ENCODE data around the gene EVA1C. TPM values are rescaled to one million over a fixed set of nuclear protein-coding genes. Genes with fewer than 3 reads are reported as not detected.

The EVA1C gene, protein sequence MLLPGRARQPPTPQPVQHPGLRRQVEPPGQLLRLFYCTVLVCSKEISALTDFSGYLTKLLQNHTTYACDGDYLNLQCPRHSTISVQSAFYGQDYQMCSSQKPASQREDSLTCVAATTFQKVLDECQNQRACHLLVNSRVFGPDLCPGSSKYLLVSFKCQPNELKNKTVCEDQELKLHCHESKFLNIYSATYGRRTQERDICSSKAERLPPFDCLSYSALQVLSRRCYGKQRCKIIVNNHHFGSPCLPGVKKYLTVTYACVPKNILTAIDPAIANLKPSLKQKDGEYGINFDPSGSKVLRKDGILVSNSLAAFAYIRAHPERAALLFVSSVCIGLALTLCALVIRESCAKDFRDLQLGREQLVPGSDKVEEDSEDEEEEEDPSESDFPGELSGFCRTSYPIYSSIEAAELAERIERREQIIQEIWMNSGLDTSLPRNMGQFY
- 10 to 100 TPM; 25.5 to 45.9 TPM for total RNA-seq

DNA sequence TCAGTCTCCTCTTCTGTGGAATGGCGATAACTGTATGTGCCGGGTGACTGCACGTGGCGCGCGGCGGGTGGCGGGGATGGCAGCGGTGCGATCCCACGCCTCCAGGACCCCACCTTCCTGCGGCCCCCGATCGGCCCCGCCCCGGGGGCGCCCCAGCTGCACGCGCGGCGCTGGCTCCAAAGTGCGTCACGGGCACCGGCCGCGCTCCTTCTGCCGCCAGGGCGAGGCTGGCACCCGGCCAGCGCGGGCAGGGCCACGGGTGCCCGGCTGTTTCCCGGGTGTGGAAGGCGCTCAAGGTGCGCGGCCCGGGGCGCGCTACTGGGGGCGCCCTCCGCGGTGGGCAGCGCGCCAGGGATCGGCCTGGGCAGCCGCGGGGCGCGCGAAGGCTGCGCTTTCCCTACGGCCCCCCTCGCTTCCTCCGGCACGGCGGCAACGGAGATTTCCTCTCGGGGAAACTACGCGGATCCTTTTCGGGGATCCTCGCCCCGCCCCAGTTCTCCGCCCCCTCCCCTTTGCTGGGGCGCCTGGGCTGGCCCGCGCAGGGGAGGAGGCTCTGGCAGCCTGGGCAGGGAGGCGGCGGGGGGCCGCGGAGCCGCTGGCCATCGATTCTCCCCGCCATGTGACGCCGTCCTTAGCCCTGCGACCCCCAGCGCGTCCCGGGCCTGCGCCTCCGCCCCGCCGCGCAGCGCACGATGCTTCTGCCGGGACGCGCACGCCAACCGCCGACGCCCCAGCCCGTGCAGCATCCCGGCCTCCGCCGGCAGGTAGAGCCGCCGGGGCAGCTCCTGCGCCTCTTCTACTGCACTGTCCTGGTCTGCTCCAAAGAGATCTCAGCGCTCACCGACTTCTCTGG is at the start of gene EVA1C:
Gene EVA1C, plus strand, starts transcription at position 545 of the 853 bp plus-strand sequence. Its CDS starts 148 bp downstream, at position 693.
- peak within 1 kb of the TSS; percentile 72 to 80 for H3K4me3 ChIP-seq
- TF ChIP-seq, protein P1, sequence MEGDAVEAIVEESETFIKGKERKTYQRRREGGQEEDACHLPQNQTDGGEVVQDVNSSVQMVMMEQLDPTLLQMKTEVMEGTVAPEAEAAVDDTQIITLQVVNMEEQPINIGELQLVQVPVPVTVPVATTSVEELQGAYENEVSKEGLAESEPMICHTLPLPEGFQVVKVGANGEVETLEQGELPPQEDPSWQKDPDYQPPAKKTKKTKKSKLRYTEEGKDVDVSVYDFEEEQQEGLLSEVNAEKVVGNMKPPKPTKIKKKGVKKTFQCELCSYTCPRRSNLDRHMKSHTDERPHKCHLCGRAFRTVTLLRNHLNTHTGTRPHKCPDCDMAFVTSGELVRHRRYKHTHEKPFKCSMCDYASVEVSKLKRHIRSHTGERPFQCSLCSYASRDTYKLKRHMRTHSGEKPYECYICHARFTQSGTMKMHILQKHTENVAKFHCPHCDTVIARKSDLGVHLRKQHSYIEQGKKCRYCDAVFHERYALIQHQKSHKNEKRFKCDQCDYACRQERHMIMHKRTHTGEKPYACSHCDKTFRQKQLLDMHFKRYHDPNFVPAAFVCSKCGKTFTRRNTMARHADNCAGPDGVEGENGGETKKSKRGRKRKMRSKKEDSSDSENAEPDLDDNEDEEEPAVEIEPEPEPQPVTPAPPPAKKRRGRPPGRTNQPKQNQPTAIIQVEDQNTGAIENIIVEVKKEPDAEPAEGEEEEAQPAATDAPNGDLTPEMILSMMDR (IDR thresholded peaks at IDR 0.05): peak; percentile 15 to 55
- H3K27me3 ChIP-seq: no peaks in the 10 kb centered on the region
- H3K4me1 ChIP-seq: peaks cover 5 to 52% of the 10 kb centered on the region in 2 donors
- peaks cover 6% of the 10 kb centered on the region for H3K36me3 ChIP-seq
- no peak for DNase-seq (ENCODE audit: low spot score)
- peak within 1 kb of the TSS; percentile 99 for H3K27ac ChIP-seq
- H3K9me3 ChIP-seq: no peaks in the 10 kb centered on the region

DNA sequence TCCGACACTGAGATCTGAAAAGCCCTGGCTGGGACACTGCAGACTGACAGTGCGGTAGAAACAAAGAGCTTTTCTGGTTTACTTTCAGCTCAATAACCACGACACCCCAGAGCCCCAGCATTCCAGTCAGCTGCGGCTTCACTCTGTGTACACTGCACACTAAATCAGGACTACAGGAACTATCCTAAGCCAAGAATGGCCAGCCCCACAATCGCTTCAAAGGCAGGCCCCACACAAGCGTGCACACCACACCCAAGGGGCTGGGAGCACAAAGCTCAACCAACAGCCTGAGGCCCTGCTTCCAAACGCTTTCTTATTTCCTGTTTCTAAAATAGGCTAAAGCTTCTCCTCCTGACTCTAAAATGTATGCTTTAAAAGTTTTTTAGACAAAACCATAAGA is 48.1 kb upstream of the EVA1C start:
- H3K27me3 ChIP-seq: no peaks in the 10 kb centered on the region
- H3K9me3 ChIP-seq: no peaks in the 10 kb centered on the region
- no peak for DNase-seq (ENCODE audit: low spot score)
- peaks cover 0 to 19% of the 10 kb centered on the region in 2 donors for H3K4me1 ChIP-seq
- TF ChIP-seq, protein P1 (IDR thresholded peaks at IDR 0.05): no peak
- H3K27ac ChIP-seq: peak overlapping the region; percentile 47 to 63
- peaks cover 87% of the 10 kb centered on the region for H3K36me3 ChIP-seq
- no peak overlapping the region for H3K4me3 ChIP-seq

DNA sequence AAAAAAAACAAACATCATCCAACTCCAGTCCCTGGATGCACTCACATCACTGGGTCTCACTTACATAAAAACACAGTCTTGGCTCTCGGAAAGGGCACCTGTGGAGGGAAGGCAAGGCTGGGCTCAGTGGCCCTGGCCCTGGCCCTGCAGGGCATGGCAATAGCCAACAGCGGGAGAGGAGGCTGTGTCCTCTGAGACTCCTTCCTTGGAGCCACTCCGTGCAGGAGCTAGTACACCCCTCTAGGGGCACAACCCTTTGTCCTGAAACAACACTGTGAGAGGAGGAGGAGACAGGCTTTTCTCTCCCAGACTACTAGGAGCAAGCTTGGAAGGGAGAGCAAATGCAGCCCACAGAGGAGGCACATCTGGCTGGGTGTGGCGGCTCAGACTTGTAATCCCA is 47.7 kb upstream of the EVA1C start:
- Histone ChIP-seq H3K4me3 (no peak overlapping the region), H3K9me3 (no peaks in the 10 kb centered on the region), H3K27me3 (no peaks in the 10 kb centered on the region), H3K36me3 (peaks cover 83% of the 10 kb centered on the region), H3K27ac (peak overlapping the region; percentile 46 to 63), H3K4me1 (peaks cover 0 to 19% of the 10 kb centered on the region in 2 donors)
- TF ChIP-seq, protein P1 (IDR thresholded peaks at IDR 0.05): no peak
- DNase-seq (ENCODE audit: low spot score): no peak

DNA sequence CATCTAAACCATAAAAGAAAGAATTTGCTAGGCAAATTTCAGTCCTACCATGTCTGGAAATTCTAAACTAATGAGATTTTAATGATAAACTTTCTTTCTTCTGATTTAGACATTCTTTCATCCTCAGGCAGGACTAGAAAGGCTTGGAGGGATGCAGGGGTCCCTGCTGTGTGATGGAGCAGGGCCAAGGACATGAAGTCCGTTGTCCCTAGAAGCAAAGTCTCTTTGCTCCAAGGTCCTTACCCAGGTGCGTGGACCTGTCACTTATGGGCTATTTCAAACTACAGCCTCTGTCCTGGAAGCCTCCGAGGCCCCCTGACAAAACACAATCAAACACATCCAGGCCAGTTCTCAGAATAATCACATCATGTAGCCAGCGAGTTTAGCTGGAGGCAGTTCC is 46.3 kb upstream of the EVA1C start:
- H3K4me3 ChIP-seq: no peak overlapping the region
- TF ChIP-seq, protein P1 (IDR thresholded peaks at IDR 0.05): no peak
- H3K36me3 ChIP-seq: peaks cover 69% of the 10 kb centered on the region
- H3K9me3 ChIP-seq: no peaks in the 10 kb centered on the region
- no peak for DNase-seq (ENCODE audit: low spot score)
- no peaks in the 10 kb centered on the region for H3K27me3 ChIP-seq
- H3K27ac ChIP-seq: peak overlapping the region in 1 of 2 donors; percentile 9
- H3K4me1 ChIP-seq: peaks cover 0 to 19% of the 10 kb centered on the region in 2 donors

DNA sequence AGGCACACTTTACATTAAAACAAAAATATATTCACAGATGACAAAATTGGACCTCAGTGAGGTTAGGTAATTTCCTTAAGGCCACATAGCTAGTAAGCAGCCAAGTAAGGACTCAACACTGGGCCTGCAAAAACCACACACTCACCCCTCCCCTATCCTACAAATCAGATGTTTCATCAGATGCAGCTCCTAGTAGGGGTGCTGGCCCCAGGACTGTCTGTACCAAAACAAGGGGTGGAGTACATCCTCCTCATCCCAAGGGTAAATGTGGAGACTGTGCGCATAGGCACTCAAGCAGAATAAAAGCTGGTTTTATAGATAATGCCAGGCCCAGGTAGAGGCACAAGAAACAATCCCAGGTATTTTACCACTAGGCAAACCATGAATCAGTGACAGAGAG is 45.3 kb upstream of the EVA1C start:
- peaks cover 0 to 22% of the 10 kb centered on the region in 2 donors for H3K4me1 ChIP-seq

More for the DNA sequence above, 45.3 kb upstream of the EVA1C start:
- no peak for DNase-seq (ENCODE audit: low spot score)
- no peak overlapping the region for H3K4me3 ChIP-seq
- H3K36me3 ChIP-seq: peaks cover 60% of the 10 kb centered on the region
- TF ChIP-seq, protein P1 (IDR thresholded peaks at IDR 0.05): no peak
- no peaks in the 10 kb centered on the region for H3K27me3 ChIP-seq
- H3K9me3 ChIP-seq: no peaks in the 10 kb centered on the region
- H3K27ac ChIP-seq: peak overlapping the region in 1 of 2 donors; percentile 35

All from right atrium auricular region (tissue), 2 donors.